Activated CD4-positive, alpha-beta T cell treated with anti-CD3 and anti-CD28 coated beads for 4 hours (primary cell): Measurements from ENCODE around the gene CNTNAP1.

ENCODE experiments used
- DNase-seq, 2 donors: peaks; one replicate each; pipeline ENCODE4 v3.0.0-alpha.2; 2020

The CNTNAP1 gene

GRCh38 chr17:42743595-42744282, 61.4 kb downstream of the CNTNAP1 start:
- no peak for DNase-seq

GRCh38 chr17:42744283-42744805, 62.0 kb downstream of the CNTNAP1 start:
- DNase-seq: peak; percentile 68 to 75

GRCh38 chr17:42744806-42745617, 62.7 kb downstream of the CNTNAP1 start, which contains the start of gene EZH1:
Gene EZH1, minus strand, starts transcription at chr17:42745040. Its CDS starts 16,099 bp downstream, at chr17:42728941.
- DNase-seq: peak; percentile 89 to 91

- DNase-seq: no peak
Measured at GRCh38 chr17:42748202-42748907, 66.0 kb downstream of the CNTNAP1 start.

DNA sequence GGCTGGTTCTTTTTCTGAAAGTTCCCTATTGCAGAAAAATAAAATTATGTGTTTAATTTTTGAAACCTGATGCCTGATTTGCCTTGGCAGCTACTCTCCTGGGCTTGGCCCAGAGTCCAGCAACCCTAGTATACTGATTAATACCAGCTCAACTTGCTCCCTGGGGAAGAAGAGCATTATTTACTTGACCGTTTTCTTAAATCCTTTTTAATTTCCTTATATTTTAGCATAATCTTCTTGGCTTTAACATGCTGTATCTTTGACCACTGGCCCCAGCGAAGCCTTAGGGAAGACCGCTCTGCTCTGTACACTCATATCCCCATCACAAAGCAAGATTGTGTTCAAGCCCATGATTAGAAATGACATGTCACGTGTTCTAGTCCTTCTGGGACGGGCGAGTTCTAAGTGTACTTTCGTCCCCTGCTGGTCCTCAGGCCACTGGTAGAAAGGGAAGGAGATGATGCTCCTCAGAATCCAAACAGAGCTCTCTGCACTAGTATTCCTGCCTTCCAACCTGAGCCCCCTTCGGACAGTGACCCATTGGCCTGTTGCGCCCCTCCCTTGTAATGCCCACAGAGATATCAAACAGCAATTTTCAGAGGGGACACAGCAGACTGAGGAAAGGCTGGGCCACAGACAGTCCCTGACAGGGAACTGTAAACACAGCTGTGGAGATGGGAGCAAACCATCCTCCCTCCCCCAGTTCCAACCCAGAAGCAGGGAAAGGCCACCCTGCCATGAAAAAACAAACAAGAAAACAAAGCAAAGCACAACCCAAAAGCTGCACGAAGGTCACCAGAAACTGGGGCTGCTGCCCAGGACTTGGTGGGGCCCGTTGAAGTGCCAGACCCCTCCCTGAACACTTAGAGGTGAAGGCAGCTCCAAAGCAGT, 66.8 kb downstream of the CNTNAP1 start:
- no peak for DNase-seq
